Activated T-cell treated with anti-CD3 and anti-CD28 coated beads, Interleukin-2, amount 50 U/mL, for 48 hours (primary cell): ENCODE measurements around the gene IGFBP1.

Experiments used
- DNase-seq, 2 experiments: peaks; one replicate each; pipeline ENCODE4 v3.0.0-alpha.2; 2020

Gene IGFBP1

GRCh38 chr7:45881280-45881758 is 7.0 kb upstream of the IGFBP1 start:
- no peak for DNase-seq

DNA sequence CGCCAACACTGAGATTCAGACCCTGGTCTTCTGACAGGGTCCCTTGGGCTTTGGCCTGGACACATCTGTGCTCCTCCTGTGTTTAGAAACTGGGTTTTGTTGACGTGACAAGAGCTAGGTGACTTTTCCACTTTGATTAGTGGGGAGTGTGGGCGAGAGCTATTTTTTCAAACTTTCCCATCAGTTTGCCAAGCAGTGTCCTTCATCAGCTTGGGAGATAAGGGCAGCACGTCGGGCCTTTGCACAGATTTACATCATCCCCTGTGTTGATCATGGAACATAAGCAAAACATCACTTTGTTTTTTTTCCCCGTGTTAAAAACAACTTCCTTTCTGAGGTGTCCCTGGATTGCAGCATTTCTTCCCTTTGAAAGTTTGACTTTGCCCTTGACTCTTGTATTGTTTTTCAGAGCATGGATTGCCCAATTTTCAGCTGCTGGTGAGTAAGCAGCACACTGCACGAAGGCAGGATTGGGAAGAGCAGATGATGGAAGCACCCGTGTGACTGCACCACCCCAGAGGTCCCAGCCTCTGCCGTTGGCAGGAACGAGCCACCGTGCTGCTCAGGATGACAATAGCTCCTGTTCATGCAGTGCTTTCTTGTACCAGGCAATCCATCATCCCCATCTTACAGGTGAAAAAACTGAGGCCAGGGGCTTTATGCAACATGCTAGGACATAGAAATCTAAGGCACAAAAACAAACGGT is 6.4 kb upstream of the IGFBP1 start:
- no peak for DNase-seq

- DNase-seq, result no peak
Measured at GRCh38 chr7:45882465-45882810, 5.8 kb upstream of the IGFBP1 start.

GRCh38 chr7:45884136-45884535 is 4.2 kb upstream of the IGFBP1 start:
- no peak for DNase-seq

- no peak for DNase-seq
Measured at GRCh38 chr7:45885264-45885882, 2.9 kb upstream of the IGFBP1 start.

- DNase-seq, result no peak
Measured at GRCh38 chr7:45886931-45887667, 1.2 kb upstream of the IGFBP1 start.

GRCh38 chr7:45888993-45889366 is 692 bp downstream of the IGFBP1 start:
- no peak for DNase-seq

DNA sequence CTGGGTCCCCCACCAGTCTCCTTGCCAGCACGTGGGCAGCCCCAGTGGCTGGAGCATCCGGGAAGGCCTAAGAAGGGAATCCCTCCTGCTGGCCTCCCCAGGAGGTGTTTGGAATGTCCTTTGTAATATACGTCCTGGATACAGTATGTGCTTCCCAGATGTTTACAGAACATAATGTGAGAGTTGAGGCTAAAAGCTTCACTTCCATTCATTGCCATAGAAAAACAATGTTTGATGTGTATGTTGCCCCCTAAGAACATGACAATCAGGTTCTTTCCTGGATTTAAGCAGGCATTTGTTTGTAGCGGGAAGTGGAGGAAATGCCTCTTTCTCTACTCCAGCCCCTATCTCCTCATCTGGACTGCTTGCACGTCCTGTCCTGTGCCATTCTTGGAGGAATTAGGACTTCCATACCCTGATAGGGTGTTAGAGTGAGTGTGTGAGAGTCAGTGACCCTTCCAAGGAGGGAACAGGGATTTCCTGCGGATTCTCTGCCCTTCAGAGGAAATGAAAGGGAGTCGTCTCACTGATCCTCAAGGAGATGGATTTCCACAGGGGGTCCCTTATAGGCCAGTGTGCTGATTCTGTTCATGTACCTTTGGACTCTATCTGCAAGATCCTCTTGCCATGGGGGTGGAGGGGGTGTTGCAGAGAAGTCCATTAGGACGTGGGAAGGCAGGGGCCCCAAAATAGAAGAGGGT is 1.2 kb downstream of the IGFBP1 start:
- DNase-seq, result no peak

DNA sequence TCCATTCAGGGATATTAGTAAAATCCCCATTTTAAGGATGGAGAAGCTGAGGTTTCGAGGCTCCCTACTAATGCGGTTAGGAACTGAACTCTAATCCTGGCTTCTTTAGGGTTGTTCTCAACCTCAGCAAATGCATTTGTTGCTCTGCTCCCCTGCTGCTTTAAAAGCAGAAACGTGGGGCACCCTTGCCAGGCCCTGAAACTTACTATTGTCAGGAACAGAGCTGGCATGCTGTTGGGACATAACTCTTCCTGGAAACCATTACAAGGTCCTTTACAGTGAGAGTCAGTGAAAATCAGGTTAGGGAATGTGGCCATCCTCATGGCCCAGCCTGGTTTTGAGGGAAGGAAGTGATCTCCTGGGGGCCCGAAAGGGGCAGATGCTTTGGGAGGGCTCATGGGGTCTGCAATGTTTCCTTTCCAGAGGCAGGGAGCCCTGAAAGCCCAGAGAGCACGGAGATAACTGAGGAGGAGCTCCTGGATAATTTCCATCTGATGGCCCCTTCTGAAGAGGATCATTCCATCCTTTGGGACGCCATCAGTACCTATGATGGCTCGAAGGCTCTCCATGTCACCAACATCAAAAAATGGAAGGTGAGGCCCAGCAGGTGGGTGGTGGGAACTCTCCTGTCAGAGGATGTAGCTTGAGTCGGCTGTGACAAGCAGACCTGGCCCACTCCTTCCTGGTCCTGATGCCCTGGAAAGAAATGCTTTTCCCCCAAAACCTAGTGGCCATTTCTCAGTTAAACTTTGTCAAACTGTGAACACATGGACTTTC is 2.0 kb downstream of the IGFBP1 start:
- no peak for DNase-seq

DNA sequence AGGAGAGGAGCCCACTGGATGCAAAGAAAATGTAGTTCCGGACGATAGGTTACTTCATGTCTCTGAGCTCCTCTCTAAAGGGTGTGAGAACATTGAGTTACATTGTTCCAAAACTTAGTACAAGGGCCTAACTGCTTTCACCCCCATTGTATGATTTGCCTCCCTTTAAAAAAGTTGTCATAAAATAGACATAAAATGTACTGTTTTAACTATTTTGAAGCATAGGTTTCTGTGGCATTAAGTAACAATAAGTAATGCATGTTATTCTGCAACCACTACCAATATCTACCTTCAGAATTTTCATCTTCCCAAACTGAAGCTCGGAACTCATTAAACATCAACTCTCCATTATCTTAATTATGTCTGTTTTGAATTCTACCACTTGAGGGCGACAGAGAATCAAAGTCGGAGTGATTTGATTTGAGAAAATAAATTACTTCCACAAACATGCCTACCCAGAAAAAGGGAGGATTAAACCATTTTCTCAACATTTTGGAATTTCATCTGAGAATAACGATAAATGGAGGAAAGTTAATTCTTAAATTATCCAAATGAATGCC is 2.7 kb downstream of the IGFBP1 start:
- DNase-seq, result no peak

DNA sequence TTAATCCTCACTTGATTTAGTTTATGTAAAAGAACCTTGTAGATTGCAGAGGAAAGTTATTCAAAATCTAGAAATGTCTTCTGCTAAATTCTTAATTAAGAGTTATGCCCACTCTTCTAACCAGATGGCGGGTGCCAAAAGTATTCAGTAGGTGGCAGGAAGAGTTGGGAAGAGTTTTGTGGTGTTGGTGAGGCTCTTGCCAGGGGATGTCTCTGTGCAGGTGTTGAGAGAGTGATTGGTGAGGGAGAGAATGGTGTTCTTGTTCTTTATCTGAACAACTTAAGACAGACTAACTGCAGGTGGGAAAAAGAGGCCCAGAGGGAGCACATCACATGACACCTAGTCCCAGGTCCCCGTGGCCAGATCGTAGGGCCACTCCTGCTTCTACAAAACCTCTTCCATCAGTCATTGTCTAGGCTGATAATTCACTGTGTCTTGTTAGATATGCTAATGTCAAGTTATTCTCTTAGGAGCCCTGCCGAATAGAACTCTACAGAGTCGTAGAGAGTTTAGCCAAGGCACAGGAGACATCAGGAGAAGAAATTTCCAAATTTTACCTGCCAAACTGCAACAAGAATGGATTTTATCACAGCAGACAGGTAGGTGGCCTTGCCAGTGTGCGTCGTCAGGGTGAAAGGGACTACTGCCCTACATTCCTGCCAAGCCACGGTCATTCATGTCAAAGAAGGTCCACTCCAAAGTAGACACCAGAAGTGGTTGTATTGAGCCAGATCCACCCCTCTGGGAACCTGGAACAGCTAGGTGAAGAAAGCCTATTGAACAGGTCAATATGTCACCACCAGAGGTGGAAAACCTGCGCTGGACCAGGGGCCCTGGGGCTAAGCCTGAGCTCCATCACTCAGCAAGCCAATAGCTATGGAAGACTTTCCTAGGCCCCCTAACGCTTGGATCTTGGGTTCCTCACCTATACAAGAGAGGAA is 3.4 kb downstream of the IGFBP1 start:
- no peak for DNase-seq

DNA sequence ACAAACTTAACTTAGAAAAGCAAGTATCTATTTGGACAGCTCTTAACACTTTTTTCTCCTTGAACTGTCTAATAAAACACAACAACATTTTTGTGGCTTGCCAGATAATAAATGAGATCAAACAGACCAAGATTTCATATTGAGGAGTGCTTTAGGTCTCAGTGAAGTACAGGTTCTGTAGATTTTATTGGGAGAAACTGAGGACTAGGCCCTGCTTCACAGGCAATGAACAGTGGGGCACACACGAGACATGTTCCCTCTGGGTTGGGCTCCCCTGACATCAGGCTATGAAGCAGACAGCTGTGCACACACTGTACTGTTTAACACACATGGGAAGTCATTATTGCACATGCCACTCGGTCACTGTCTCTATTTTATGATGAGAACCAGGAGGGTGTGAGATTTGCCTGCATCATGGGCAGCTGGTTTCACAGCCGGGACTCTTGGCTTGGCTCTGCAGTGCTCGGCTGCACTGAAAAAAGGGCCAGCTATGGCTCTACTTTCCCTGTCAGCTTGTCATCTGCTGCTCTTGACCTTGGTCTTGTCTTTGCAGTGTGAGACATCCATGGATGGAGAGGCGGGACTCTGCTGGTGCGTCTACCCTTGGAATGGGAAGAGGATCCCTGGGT is 4.2 kb downstream of the IGFBP1 start:
- DNase-seq, result no peak

GRCh38 chr7:45893374-45893995 is 5.2 kb downstream of the IGFBP1 start:
- no peak for DNase-seq

DNA sequence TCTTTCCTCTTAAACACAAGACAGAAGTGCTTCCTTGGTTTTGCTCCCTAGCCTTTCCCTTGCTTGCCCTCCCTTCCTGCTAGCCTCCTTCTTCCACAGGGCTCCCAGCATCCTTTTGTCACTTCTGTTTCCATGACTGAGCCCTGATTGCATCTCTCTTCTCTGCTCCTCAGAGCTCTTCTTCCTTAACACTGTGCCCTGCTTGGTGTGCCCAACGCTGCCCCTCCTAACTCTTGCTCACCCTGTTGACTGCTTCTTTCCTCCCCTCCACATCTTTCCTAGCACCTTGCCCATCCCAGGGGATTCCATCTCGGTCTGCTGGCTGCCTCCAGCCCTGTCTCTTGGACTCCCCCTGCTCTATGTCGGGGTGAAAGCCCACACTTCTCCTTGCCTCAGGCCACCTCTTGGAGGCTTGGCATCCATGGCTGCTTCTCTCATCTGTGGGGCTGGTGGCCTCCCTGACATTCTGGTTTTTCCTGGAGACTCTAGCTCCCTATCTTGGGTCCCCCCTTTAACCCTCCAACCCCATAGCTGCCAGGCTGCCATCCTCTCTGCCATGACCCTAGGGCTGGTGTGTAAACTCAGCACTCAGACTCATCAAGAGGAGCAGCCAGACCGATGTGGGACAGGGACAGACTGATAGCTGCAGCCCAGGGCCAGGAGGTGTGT is 5.8 kb downstream of the IGFBP1 start:
- DNase-seq, result no peak

- DNase-seq, result no peak
Measured at GRCh38 chr7:45894665-45895062, 6.4 kb downstream of the IGFBP1 start.

- DNase-seq, result no peak
Measured at GRCh38 chr7:45897042-45897690, 8.9 kb downstream of the IGFBP1 start.

GRCh38 chr7:45898222-45898621 is 9.9 kb downstream of the IGFBP1 start:
- DNase-seq, result no peak

GRCh38 chr7:45901566-45901965 is 13.3 kb downstream of the IGFBP1 start:
- no peak for DNase-seq

GRCh38 chr7:45902820-45903219 is 14.5 kb downstream of the IGFBP1 start:
- no peak for DNase-seq
